HepG2 (cell line): ENCODE results near the gene PLEKHN1. TPM values are rescaled to one million over a fixed set of nuclear protein-coding genes. Genes with fewer than 3 reads are reported as not detected.

Source experiments
- BRF2 ChIP-seq: sonication (generic); formaldehyde crosslinking; IDR thresholded peaks from 2 replicates; pipeline ENCODE4 v1.8.1; 2022; ENCODE audit warnings: mild to moderate bottlenecking, missing genetic modification reagents
- CCDC6 ChIP-seq: sonication (generic); formaldehyde crosslinking; IDR thresholded peaks from 2 replicates; pipeline ENCODE4 v1.8.1; 2022; ENCODE audit warnings: mild to moderate bottlenecking, missing genetic modification reagents, moderate library complexity
- CREBL2 ChIP-seq: sonication (generic); formaldehyde crosslinking; IDR thresholded peaks from 2 replicates; pipeline ENCODE4 v1.8.1; 2023; ENCODE audit warnings: missing genetic modification reagents, mild to moderate bottlenecking, borderline replicate concordance
- CSRNP2 ChIP-seq: sonication (generic); formaldehyde crosslinking; conservative IDR thresholded peaks from 2 replicates; pipeline ENCODE4 v1.8.0; 2022; ENCODE audit warnings: low read depth, missing genetic modification reagents
- EED ChIP-seq: sonication (generic); formaldehyde crosslinking; IDR thresholded peaks from 2 replicates; pipeline ENCODE4 v1.5.0; 2020; ENCODE audit warnings: mild to moderate bottlenecking, missing genetic modification reagents
- GATA4 ChIP-seq: sonication (generic); IDR thresholded peaks from 2 replicates; pipeline ENCODE4 v1.6.1; 2016; ENCODE audit warnings: antibody characterized with exemption, low read depth, borderline replicate concordance
- KAT2B ChIP-seq: fragments of 150-350 bp; IDR thresholded peaks from 2 replicates; pipeline ENCODE4 v1.6.1; 2014; ENCODE audit warnings: low read depth, low read length, borderline replicate concordance
- MATR3 ChIP-seq: sonication (generic); formaldehyde crosslinking; IDR thresholded peaks from 2 replicates; pipeline ENCODE4 v1.4.0; 2020; ENCODE audit warnings: missing genetic modification reagents
- PPARG ChIP-seq: conservative IDR thresholded peaks from 2 replicates; pipeline ENCODE4 v1.6.1; 2016; ENCODE audit warnings: missing biosample characterization, missing genetic modification reagents
- PRDM10 ChIP-seq: sonication (generic); formaldehyde crosslinking; IDR thresholded peaks from 2 replicates; pipeline ENCODE4 v1.4.0; 2020; ENCODE audit warnings: low read depth, missing genetic modification reagents
- RCOR2 ChIP-seq: IDR thresholded peaks from 2 replicates; pipeline ENCODE4 v1.6.1; 2016; ENCODE audit warnings: missing biosample characterization, missing genetic modification reagents
- TSC22D2 ChIP-seq: sonication (generic); formaldehyde crosslinking; IDR thresholded peaks from 2 replicates; pipeline ENCODE4 v1.5.1; 2020; ENCODE audit warnings: missing genetic modification reagents, mild to moderate bottlenecking, borderline replicate concordance
- U2AF2 ChIP-seq: fragments of 200-400 bp; formaldehyde crosslinking; IDR thresholded peaks from 2 replicates; pipeline ENCODE4 v1.6.1; 2017; ENCODE audit warnings: low read depth, mild to moderate bottlenecking, low read length
- ZBTB20 ChIP-seq: sonication (generic); formaldehyde crosslinking; IDR thresholded peaks from 2 replicates; pipeline ENCODE4 v1.8.1; 2023; ENCODE audit warnings: missing genetic modification reagents, low read depth, mild to moderate bottlenecking, borderline replicate concordance
- ZBTB33 ChIP-seq: sonication (generic); formaldehyde crosslinking; IDR thresholded peaks from 2 replicates; pipeline ENCODE4 v1.4.0; 2020; ENCODE audit warnings: missing genetic modification reagents
- ZBTB38 ChIP-seq: sonication (generic); formaldehyde crosslinking; IDR thresholded peaks from 2 replicates; pipeline ENCODE4 v1.5.1; 2020; ENCODE audit warnings: mild to moderate bottlenecking, missing genetic modification reagents
- ZFP37 ChIP-seq: sonication (generic); formaldehyde crosslinking; IDR thresholded peaks from 2 replicates; pipeline ENCODE4 v1.4.0; 2020; ENCODE audit warnings: missing genetic modification reagents, borderline replicate concordance
- ZNF138 ChIP-seq: sonication (generic); formaldehyde crosslinking; IDR thresholded peaks from 2 replicates; pipeline ENCODE4 v1.5.0; 2020; ENCODE audit warnings: mild to moderate bottlenecking, low read depth, missing genetic modification reagents
- ZNF674 ChIP-seq: sonication (generic); formaldehyde crosslinking; IDR thresholded peaks from 2 replicates; pipeline ENCODE4 v1.5.0; 2020; ENCODE audit warnings: low read depth, mild to moderate bottlenecking, missing genetic modification reagents
- ZNF839 ChIP-seq: sonication (generic); formaldehyde crosslinking; IDR thresholded peaks from 2 replicates; pipeline ENCODE4 v1.4.0; 2020; ENCODE audit warnings: missing genetic modification reagents, mild to moderate bottlenecking, borderline replicate concordance
- ZNF850 ChIP-seq: sonication (generic); formaldehyde crosslinking; conservative IDR thresholded peaks from 2 replicates; pipeline ENCODE4 v1.9.0; 2021; ENCODE audit warnings: mild to moderate bottlenecking, missing genetic modification reagents
- polyA plus RNA-seq, 8 experiments: library from polyadenylated mRNA; depleted of rRNA in 3 of 8; stranded (reverse) in 7 of 8; unstranded in 1 of 8; fragments of >200 nt; fragmentation: Illumina TruSeq in 4 of 8; extraction: Trizol in 4 of 8; gene quantifications; 2 replicates each; pipeline versions ENCODE4 v1.2.1 to v1.2.3, GENCODE V29; 2011 to 2016; ENCODE audit warnings: low read depth in 4 of 8, missing spikeins in 1 of 8, mixed read lengths in 1 of 8; ENCODE audit not compliant: insufficient read depth in 1 of 8
- total RNA-seq, 5 experiments: library from RNA; depleted of rRNA; stranded (reverse); fragments of >200 nt; fragmentation: Illumina TruSeq; extraction: Trizol; gene quantifications; 2 replicates each; pipeline ENCODE4 v1.2.3, GENCODE V29; 2016; ENCODE audit warnings: low read depth in 1 of 5

The PLEKHN1 gene
- total and polyA plus RNA-seq, 2 of the 13 experiments (the other 11 are each of a cell fraction or from before 2014, with no cell fraction given), result 0.42 to 0.58 TPM

- TF ChIP-seq ZNF138 (CRISPR knock-in tag) (no peak), EED (CRISPR knock-in tag) (no peak), ZFP37 (peak; percentile 82; the same call in 1 of the 2 replicates), CCDC6 (CRISPR knock-in tag) (no peak), CREBL2 (CRISPR knock-in tag) (no peak), ZBTB33 (CRISPR knock-in tag) (no peak), MATR3 (CRISPR knock-in tag) (no peak; the same call in 1 of the 2 replicates), CSRNP2 (CRISPR knock-in tag) (no peak), BRF2 (CRISPR knock-in tag) (no peak), ZNF839 (no peak), KAT2B (no peak), TSC22D2 (CRISPR knock-in tag) (no peak), ZNF850 (CRISPR knock-in tag) (no peak), GATA4 (no peak), PRDM10 (CRISPR knock-in tag) (no peak), ZBTB20 (CRISPR knock-in tag) (peak; percentile 62; the same call in 1 of the 2 replicates), PPARG (no peak), ZNF674 (CRISPR knock-in tag) (no peak), U2AF2 (no peak), ZBTB38 (peak; percentile 54; the same call in 1 of the 2 replicates), RCOR2 (CRISPR knock-in tag) (no peak)
Observed at GRCh38 chr1:980602-981395, 14.5 kb downstream of the PLEKHN1 start (continued).
